Fibroblast of lung (primary cell): ENCODE results near the gene TEAD2.

Source experiments
- CTCF ChIP-seq, 2 donors: IDR thresholded peaks in 1 of 2; conservative IDR thresholded peaks in 1 of 2; 1 replicate in 1 of 2; 2 replicates in 1 of 2; pipeline ENCODE4 v1.5.1; 2011 to 2012; ENCODE audit warnings: low read length in 2 of 2, control low read depth in 1 of 2, inconsistent platforms in 1 of 2, low read depth in 1 of 2, mild to moderate bottlenecking in 1 of 2
- EZH2 ChIP-seq: IDR thresholded peaks from 2 replicates; pipeline ENCODE4 v1.5.1; 2012; ENCODE audit warnings: low read length, control low read depth, mild to moderate bottlenecking; ENCODE audit errors: missing control alignments

GRCh38 chr19:49364083-49364737 lies 2.0 kb upstream of the TEAD2 start:
- TF ChIP-seq CTCF (conservative IDR thresholded peaks at IDR 0.05 in 1 of 2, IDR thresholded peaks at IDR 0.05 in 1 of 2; ENCODE audit: low read depth in 1 of 2, low read length in 2 of 2) (no peak), EZH2 (no peak)
